Fibroblast of lung (primary cell): ENCODE measurements around the gene SETX. TPM values are rescaled to one million over a fixed set of nuclear protein-coding genes. Genes with fewer than 3 reads are reported as not detected.

ENCODE experiments used
- DNase-seq, 2 donors: peaks; one replicate each; pipeline versions ENCODE4 v3.0.0 to v3.0.0-alpha.2; 2010; ENCODE audit warnings: low read depth in 2 of 2
- H2AFZ ChIP-seq: 2 replicates; pipeline ENCODE4 v1.5.1; 2012; ENCODE audit warnings: low read length, control low read depth, inconsistent platforms
- H3K27ac ChIP-seq: 2 replicates; pipeline ENCODE4 v1.5.1; 2011; ENCODE audit warnings: low read length, control low read depth; ENCODE audit not compliant: insufficient read depth
- H3K27me3 ChIP-seq: 2 replicates; pipeline ENCODE4 v1.5.1; 2011; ENCODE audit warnings: mild to moderate bottlenecking, low read length; ENCODE audit not compliant: control insufficient read depth, insufficient read depth
- H3K36me3 ChIP-seq: 2 replicates; pipeline ENCODE4 v1.5.1; 2011; ENCODE audit warnings: low read length; ENCODE audit not compliant: control insufficient read depth, insufficient read depth
- H3K4me1 ChIP-seq: 2 replicates; pipeline ENCODE4 v1.5.1; 2011; ENCODE audit warnings: low read length; ENCODE audit not compliant: control insufficient read depth, insufficient read depth; ENCODE audit errors: extremely low read depth
- H3K4me2 ChIP-seq: 2 replicates; pipeline ENCODE4 v1.5.1; 2011; ENCODE audit warnings: low read length, control low read depth; ENCODE audit not compliant: insufficient read depth; ENCODE audit errors: extremely low read depth
- H3K4me3 ChIP-seq, 4 experiments: fragments of 200-600 bp in 1 of 4; sonication (generic) in 1 of 4; replicated peaks in 1 of 4; 2 replicates each; pipeline ENCODE4 v1.5.1; 2011 to 2016; ENCODE audit warnings: low read length in 4 of 4, low read depth in 3 of 4, mild to moderate bottlenecking in 3 of 4, control low read depth in 2 of 4, inconsistent platforms in 1 of 4, mixed read lengths in 1 of 4; ENCODE audit not compliant: insufficient read depth in 1 of 4; ENCODE audit errors: control extremely low read depth in 1 of 4
- H3K79me2 ChIP-seq: 2 replicates; pipeline ENCODE4 v1.5.1; 2012; ENCODE audit warnings: mild to moderate bottlenecking, low read length, inconsistent platforms; ENCODE audit not compliant: control insufficient read depth, insufficient read depth
- H3K9ac ChIP-seq: 2 replicates; pipeline ENCODE4 v1.5.1; 2011; ENCODE audit warnings: mild to moderate bottlenecking, low read length, control low read depth; ENCODE audit not compliant: insufficient read depth
- H3K9me3 ChIP-seq: 2 replicates; pipeline ENCODE4 v1.5.1; 2012; ENCODE audit warnings: low read depth, low read length; ENCODE audit not compliant: control insufficient read depth, insufficient read depth
- H4K20me1 ChIP-seq: 2 replicates; pipeline ENCODE4 v1.5.1; 2011; ENCODE audit warnings: low read length; ENCODE audit not compliant: control insufficient read depth, insufficient read depth; ENCODE audit errors: extremely low read depth
- EZH2 ChIP-seq: IDR thresholded peaks from 2 replicates; pipeline ENCODE4 v1.5.1; 2012; ENCODE audit warnings: low read length, control low read depth, mild to moderate bottlenecking; ENCODE audit errors: missing control alignments
- polyA minus RNA-seq: library from RNA; depleted of rRNA, polyadenylated mRNA; stranded (reverse); fragments of >200 nt; gene quantifications from 2 replicates; pipeline ENCODE4 v1.2.3, GENCODE V29; 2011; ENCODE audit warnings: low replicate concordance
- polyA plus RNA-seq, 2 donors: library from polyadenylated mRNA; depleted of rRNA in 1 of 2; stranded (reverse) in 1 of 2; unstranded in 1 of 2; fragments of >200 nt; gene quantifications; 2 replicates each; pipeline ENCODE4 v1.2.1, GENCODE V29; 2011 to 2012; ENCODE audit warnings: missing spikeins in 1 of 2
- total RNA-seq: library from RNA; depleted of rRNA; stranded (reverse); fragments of >200 nt; gene quantifications from 2 replicates; pipeline ENCODE4 v1.2.1, GENCODE V29; 2014
- TF ChIP-seq, protein P1 (sequence below), 2 donors: IDR thresholded peaks in 1 of 2; conservative IDR thresholded peaks in 1 of 2; 1 replicate in 1 of 2; 2 replicates in 1 of 2; pipeline ENCODE4 v1.5.1; 2011 to 2012; ENCODE audit warnings: low read length in 2 of 2, control low read depth in 1 of 2, inconsistent platforms in 1 of 2, low read depth in 1 of 2, mild to moderate bottlenecking in 1 of 2

The SETX gene, protein sequence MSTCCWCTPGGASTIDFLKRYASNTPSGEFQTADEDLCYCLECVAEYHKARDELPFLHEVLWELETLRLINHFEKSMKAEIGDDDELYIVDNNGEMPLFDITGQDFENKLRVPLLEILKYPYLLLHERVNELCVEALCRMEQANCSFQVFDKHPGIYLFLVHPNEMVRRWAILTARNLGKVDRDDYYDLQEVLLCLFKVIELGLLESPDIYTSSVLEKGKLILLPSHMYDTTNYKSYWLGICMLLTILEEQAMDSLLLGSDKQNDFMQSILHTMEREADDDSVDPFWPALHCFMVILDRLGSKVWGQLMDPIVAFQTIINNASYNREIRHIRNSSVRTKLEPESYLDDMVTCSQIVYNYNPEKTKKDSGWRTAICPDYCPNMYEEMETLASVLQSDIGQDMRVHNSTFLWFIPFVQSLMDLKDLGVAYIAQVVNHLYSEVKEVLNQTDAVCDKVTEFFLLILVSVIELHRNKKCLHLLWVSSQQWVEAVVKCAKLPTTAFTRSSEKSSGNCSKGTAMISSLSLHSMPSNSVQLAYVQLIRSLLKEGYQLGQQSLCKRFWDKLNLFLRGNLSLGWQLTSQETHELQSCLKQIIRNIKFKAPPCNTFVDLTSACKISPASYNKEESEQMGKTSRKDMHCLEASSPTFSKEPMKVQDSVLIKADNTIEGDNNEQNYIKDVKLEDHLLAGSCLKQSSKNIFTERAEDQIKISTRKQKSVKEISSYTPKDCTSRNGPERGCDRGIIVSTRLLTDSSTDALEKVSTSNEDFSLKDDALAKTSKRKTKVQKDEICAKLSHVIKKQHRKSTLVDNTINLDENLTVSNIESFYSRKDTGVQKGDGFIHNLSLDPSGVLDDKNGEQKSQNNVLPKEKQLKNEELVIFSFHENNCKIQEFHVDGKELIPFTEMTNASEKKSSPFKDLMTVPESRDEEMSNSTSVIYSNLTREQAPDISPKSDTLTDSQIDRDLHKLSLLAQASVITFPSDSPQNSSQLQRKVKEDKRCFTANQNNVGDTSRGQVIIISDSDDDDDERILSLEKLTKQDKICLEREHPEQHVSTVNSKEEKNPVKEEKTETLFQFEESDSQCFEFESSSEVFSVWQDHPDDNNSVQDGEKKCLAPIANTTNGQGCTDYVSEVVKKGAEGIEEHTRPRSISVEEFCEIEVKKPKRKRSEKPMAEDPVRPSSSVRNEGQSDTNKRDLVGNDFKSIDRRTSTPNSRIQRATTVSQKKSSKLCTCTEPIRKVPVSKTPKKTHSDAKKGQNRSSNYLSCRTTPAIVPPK (N-terminal part only)
- total RNA-seq (78.1 and 78.3 TPM in 2 replicates), polyA plus RNA-seq (27.3 and 31.5 TPM in 2 replicates), polyA minus RNA-seq (24.7 and 30.9 TPM in 2 replicates)
- polyA plus RNA-seq (2012), result 21.8 and 27.4 TPM in 2 replicates

DNA sequence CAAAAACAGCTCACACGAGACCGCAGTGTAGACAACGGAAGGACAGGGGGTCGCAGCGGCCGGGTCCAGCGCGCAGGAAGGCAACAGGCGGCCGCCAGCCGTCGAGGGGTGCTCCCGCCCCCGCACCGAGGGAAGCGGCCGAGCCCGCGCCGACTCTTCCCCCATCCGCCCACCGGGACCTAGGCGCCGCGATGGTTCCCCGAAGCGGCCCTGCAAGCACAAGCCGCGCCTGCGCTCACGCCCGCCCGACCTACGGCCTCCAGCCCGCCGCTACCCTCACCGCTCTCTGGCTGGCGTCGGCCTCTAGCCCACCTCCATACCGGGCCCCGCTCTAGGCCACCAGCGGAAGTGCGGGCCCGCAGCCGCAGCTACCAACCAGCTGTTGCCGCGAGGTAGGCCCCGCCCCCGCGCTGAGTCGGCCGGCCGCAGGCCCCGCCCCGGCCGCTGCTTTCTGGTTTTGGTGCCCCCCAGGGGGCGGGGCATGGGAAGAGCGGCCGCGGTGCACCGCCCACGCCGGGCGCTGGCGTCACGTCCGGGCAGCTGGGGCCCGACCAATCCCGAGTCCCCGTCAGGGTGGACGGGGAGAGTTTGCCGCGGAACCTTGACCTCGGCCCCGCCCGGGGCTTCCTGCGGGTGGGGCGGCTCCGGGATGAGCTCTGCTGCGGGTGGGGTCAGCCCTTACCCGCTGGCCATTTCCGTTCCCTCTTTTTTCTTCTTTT is at the start of gene SETX:
Gene SETX (minus strand): TSS at position 350 of the 719 bp plus-strand sequence. CDS start 5,558 bp downstream, outside the sequence.
- peak within 1 kb of the TSS; percentile 97 for H3K9ac ChIP-seq
- H3K4me3 ChIP-seq, result peak within 1 kb of the TSS; percentile 69 to 89 (median 73)
- peaks cover 3% of the 10 kb centered on the region for H3K36me3 ChIP-seq
- no peaks in the 10 kb centered on the region for H4K20me1 ChIP-seq
- DNase-seq, result peak; percentile 95
- no peaks in the 10 kb centered on the region for H3K9me3 ChIP-seq
- peak within 1 kb of the TSS; percentile 95 for H3K27ac ChIP-seq
- peaks cover 36% of the 10 kb centered on the region for H3K79me2 ChIP-seq
- peak within 1 kb of the TSS; percentile 85 for H3K4me2 ChIP-seq
- no peaks in the 10 kb centered on the region for H3K27me3 ChIP-seq
- H3K4me1 ChIP-seq, result peaks cover 7% of the 10 kb centered on the region
- peak within 1 kb of the TSS; percentile 65 for H2AFZ ChIP-seq
- TF ChIP-seq, protein P1, sequence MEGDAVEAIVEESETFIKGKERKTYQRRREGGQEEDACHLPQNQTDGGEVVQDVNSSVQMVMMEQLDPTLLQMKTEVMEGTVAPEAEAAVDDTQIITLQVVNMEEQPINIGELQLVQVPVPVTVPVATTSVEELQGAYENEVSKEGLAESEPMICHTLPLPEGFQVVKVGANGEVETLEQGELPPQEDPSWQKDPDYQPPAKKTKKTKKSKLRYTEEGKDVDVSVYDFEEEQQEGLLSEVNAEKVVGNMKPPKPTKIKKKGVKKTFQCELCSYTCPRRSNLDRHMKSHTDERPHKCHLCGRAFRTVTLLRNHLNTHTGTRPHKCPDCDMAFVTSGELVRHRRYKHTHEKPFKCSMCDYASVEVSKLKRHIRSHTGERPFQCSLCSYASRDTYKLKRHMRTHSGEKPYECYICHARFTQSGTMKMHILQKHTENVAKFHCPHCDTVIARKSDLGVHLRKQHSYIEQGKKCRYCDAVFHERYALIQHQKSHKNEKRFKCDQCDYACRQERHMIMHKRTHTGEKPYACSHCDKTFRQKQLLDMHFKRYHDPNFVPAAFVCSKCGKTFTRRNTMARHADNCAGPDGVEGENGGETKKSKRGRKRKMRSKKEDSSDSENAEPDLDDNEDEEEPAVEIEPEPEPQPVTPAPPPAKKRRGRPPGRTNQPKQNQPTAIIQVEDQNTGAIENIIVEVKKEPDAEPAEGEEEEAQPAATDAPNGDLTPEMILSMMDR (conservative IDR thresholded peaks at IDR 0.05 in 1 of 2, IDR thresholded peaks at IDR 0.05 in 1 of 2; ENCODE audit: low read depth in 1 of 2, low read length in 2 of 2), result no peak
- no peak for TF ChIP-seq EZH2

- H3K4me2 ChIP-seq, result no peak overlapping the region
- no peak overlapping the region for H3K27ac ChIP-seq
- H3K9me3 ChIP-seq, result no peaks in the 10 kb centered on the region
- H4K20me1 ChIP-seq, result no peaks in the 10 kb centered on the region
- DNase-seq, result peak in 1 of 2 donors; percentile 40
- TF ChIP-seq, protein P1 (conservative IDR thresholded peaks at IDR 0.05 in 1 of 2, IDR thresholded peaks at IDR 0.05 in 1 of 2; ENCODE audit: low read depth in 1 of 2, low read length in 2 of 2), result no peak
- TF ChIP-seq EZH2, result no peak
- H3K79me2 ChIP-seq, result peaks cover 17% of the 10 kb centered on the region
- no peak overlapping the region for H3K9ac ChIP-seq
- peaks cover 4% of the 10 kb centered on the region for H3K4me1 ChIP-seq
- H3K4me3 ChIP-seq, result no peak overlapping the region
- H3K27me3 ChIP-seq, result no peaks in the 10 kb centered on the region
- H3K36me3 ChIP-seq, result peaks cover 2% of the 10 kb centered on the region
- no peak overlapping the region for H2AFZ ChIP-seq
Measured at GRCh38 chr9:132404228-132404881, 49.6 kb upstream of the SETX start.
